Heart right ventricle (tissue), 16 donors: ENCODE measurements around the gene RINT1. TPM values are rescaled to one million over a fixed set of nuclear protein-coding genes. Genes with fewer than 3 reads are reported as not detected.

Experiments used
- ATAC-seq, 8 donors: fragments of 200-7000 bp; cut with Tn5 transposase; one replicate each; pipeline ENCODE4 v1.9.1; 2020; ENCODE audit warnings: mild to moderate bottlenecking in 8 of 8, moderate library complexity in 8 of 8, moderate number of reproducible peaks in 1 of 8
- DNase-seq, 2 donors: peaks; one replicate each; pipeline ENCODE4 v3.0.0-alpha.2; 2020
- H3K27ac ChIP-seq, 10 donors: fragments of 200-600 bp; sonication (generic) in 2 of 10; one replicate each; pipeline versions ENCODE4 v1.5.0 to v1.8.0; 2020 to 2022; ENCODE audit warnings: mild to moderate bottlenecking in 3 of 10
- H3K27me3 ChIP-seq, 7 donors: fragments of 200-600 bp; one replicate each; pipeline ENCODE4 v1.8.0; 2021 to 2022; ENCODE audit warnings: mild to moderate bottlenecking in 2 of 7
- H3K36me3 ChIP-seq, 9 donors: fragments of 200-600 bp; sonication (generic) in 1 of 9; one replicate each; pipeline versions ENCODE4 v1.5.0 to v1.8.0; 2020 to 2022; ENCODE audit warnings: mild to moderate bottlenecking in 2 of 9
- H3K4me1 ChIP-seq, 9 donors: fragments of 200-600 bp; sonication (generic) in 1 of 9; one replicate each; pipeline versions ENCODE4 v1.5.0 to v1.8.0; 2020 to 2022; ENCODE audit warnings: mild to moderate bottlenecking in 4 of 9
- H3K4me3 ChIP-seq, 10 donors: fragments of 200-600 bp; sonication (generic) in 2 of 10; one replicate each; pipeline versions ENCODE4 v1.5.0 to v1.8.0; 2020 to 2022; ENCODE audit warnings: mild to moderate bottlenecking in 7 of 10, moderate library complexity in 2 of 10
- H3K9me3 ChIP-seq, 11 donors: fragments of 200-600 bp in 10 of 11; sonication (generic) in 2 of 11; one replicate each; pipeline versions ENCODE4 v1.5.0 to v1.8.0; 2013 to 2022; ENCODE audit warnings: mild to moderate bottlenecking in 2 of 11, control low read depth in 1 of 11, moderate library complexity in 1 of 11
- CTCF ChIP-seq, 9 donors: fragments of 200-600 bp; sonication (generic) in 2 of 9; IDR thresholded peaks; one replicate each; pipeline versions ENCODE4 v1.5.0 to v1.8.0; 2021 to 2022; ENCODE audit warnings: antibody characterized with exemption in 9 of 9, mild to moderate bottlenecking in 5 of 9, moderate library complexity in 1 of 9
- WGBS, 2 donors: extraction: QIAGEN DNeasy Blood & Tissue Kit; methylation state at CpG; one replicate each; pipeline ENCODE4 v1.1.7; 2013; ENCODE audit warnings: inconsistent platforms in 1 of 2; 5-methylcytosine and 5-hydroxymethylcytosine counted together
- intact Hi-C, 10 donors: fragments of 100-400 bp; cut with DNase I; formaldehyde crosslinking; loops; one replicate each; pipeline versions ENCODE4 v1.11.1 to v1.14.2; 2022
- long read RNA-seq, 3 donors: library from polyadenylated mRNA; unstranded; transcript quantifications; one replicate each; pipeline ENCODE4 v2.0.0, GENCODE V29; 2020 to 2021
- polyA plus RNA-seq, 2 donors: library from polyadenylated mRNA; stranded (reverse); fragments of 200-250 nt; gene quantifications; one replicate each; pipeline ENCODE4 v1.2.3, GENCODE V29; 2013
- total RNA-seq, 10 donors: library from RNA; stranded (reverse); fragmentation: NEBNext Ultra II Directional in 3 of 10; extraction: Animal tissue kit (Norgen Biotek cat#: 25700) in 3 of 10; gene quantifications; one replicate each; pipeline versions ENCODE4 v1.2.1 to v1.2.4, GENCODE V29; 2021 to 2023
- donor health status: Arrhythmogenic right ventricular cardiomyopathy.
- donor health status: ischemic (EF 13 %, LVEDD 7.1; RV severe dilation, severe dysfunction).
- donor health status: healthy with polysubstance abuse.
- donor health status: DM: no; HTN: yes; CAD: no.
- donor health status: DM: no; HTN: no; CAD: no.
- donor health status: ischemic (EF 25% LVEDD 6.9; RV normal size, moderate dysfunction).
- donor health status: ischemic (EF 25% LVEDD 5.7; RV mildly dilated, moderate dysfunction).
- donor health status: healthy.
- donor health status: DM: yes; HTN: yes; CAD: no.
- donor health status: Ischemic cardiomyopathy.
- donor health status: ischemic (EF 35%, LVEDD 5.7; RV mildly dilated, moderate dysfunction).
- donor health status: nonischemic (EF 11% LVEDD 7.7; RV severe dilation, severe dysfunction).
- donor health status: DM: yes; HTN: yes; CAD: no.
- donor health status: PGD.
- donor health status: ischemic (EF 29% LVEDD 5.4; RV normal size, mild dysfunction).
- donor health status: nonischemic (EF 23%, LVEDD 6.1; RV moderate dilation, normal function).

The RINT1 gene
- total RNA-seq: 10 to 100 TPM; 11.4 to 15.3 (median 13.1) TPM
- 10 to 100 TPM in 1 of 2 donors, 1 to 10 TPM in 1; 8.1 to 28.2 TPM for polyA plus RNA-seq
- long read RNA-seq, donor 1, transcript RINT1-201 (15 exons, 2,976 nt): major isoform, 23 of 26 reads
- long read RNA-seq, donor 1, partial matches to known transcripts: 1 of 26 reads
- long read RNA-seq, donor 1, other reads (novel, unspliced or antisense): 2 of 26 reads
- long read RNA-seq, donor 2, transcript RINT1-201 (15 exons, 2,976 nt): major isoform, 33 of 41 reads
- long read RNA-seq, donor 2, partial matches to known transcripts: 1 of 41 reads
- long read RNA-seq, donor 2, other reads (novel, unspliced or antisense): 7 of 41 reads
- long read RNA-seq, donor 3, transcript RINT1-201 (15 exons, 2,976 nt): major isoform, 45 of 62 reads
- long read RNA-seq, donor 3, partial matches to known transcripts: 5 of 62 reads
- long read RNA-seq, donor 3, other reads (novel, unspliced or antisense): 12 of 62 reads

GRCh38 chr7:105531792-105532671 lies at the start of gene RINT1:
RINT1 (plus strand) TSS chr7:105532201; CDS start chr7:105532316, 115 bp downstream.
- H3K27ac ChIP-seq: peak within 1 kb of the TSS; percentile 43 to 94 (median 88)
- 2 to 3% methylated on average over 42 of the region's 42 CpGs for WGBS, 2 donors
- peaks cover 0 to 36% (median 13%) of the 10 kb centered on the region in 9 donors for H3K36me3 ChIP-seq
- H3K4me1 ChIP-seq: peaks cover 11 to 25% (median 22%) of the 10 kb centered on the region in 9 donors
- no peaks in the 10 kb centered on the region for H3K27me3 ChIP-seq
- TF ChIP-seq CTCF (IDR thresholded peaks at IDR 0.05): peak; percentile 65 to 95 (median 79)
- no peaks in the 10 kb centered on the region for H3K9me3 ChIP-seq
- DNase-seq (peak; percentile 90 to 91), ATAC-seq (peak; percentile 99 to 100 (median 100))
- intact Hi-C loops: no loop called here
- peak within 1 kb of the TSS; percentile 78 to 100 (median 90) for H3K4me3 ChIP-seq

- 50 to 54% methylated on average over 6 of the region's 6 CpGs for WGBS, 2 donors
- DNase-seq: peak in 1 of 2 donors; percentile 17
- H3K4me3 ChIP-seq: no peak overlapping the region
- peak overlapping the region in 6 of 10 donors; percentile 11 to 60 (median 46) for H3K27ac ChIP-seq
- no peaks in the 10 kb centered on the region for H3K9me3 ChIP-seq
- peak; percentile 73 to 92 (median 82) for ATAC-seq
- H3K27me3 ChIP-seq: no peaks in the 10 kb centered on the region
- intact Hi-C loops: loop anchor here in 4 of 10 donors (10.0 kb wide), 3 partner anchors 93 to 563 kb away; no protein-coding TSS in a partner anchor
- peaks cover 0 to 24% (median 0%) of the 10 kb centered on the region in 9 donors for H3K36me3 ChIP-seq
- peak in 8 of 9 donors; percentile 16 to 64 (median 49) for TF ChIP-seq CTCF (IDR thresholded peaks at IDR 0.05)
- H3K4me1 ChIP-seq: peaks cover 0 to 16% (median 9%) of the 10 kb centered on the region in 9 donors
Measured at GRCh38 chr7:105487579-105488571, 44.1 kb upstream of the RINT1 start.

- DNase-seq (no peak), ATAC-seq (no peak)
- Histone ChIP-seq H3K27me3 (no peaks in the 10 kb centered on the region), H3K4me1 (peaks cover 0 to 16% (median 9%) of the 10 kb centered on the region in 9 donors), H3K4me3 (no peak overlapping the region), H3K9me3 (no peaks in the 10 kb centered on the region), H3K36me3 (peaks cover 0 to 24% (median 0%) of the 10 kb centered on the region in 9 donors), H3K27ac (no peak overlapping the region)
- WGBS, 2 donors: 94 to 98% methylated on average over 3 of the region's 3 CpGs
- TF ChIP-seq CTCF (IDR thresholded peaks at IDR 0.05): no peak
- intact Hi-C loops: loop anchor here in 4 of 10 donors (10.0 kb wide), 3 partner anchors 95 to 565 kb away; no protein-coding TSS in a partner anchor
Measured at GRCh38 chr7:105489409-105489808, 42.6 kb upstream of the RINT1 start.
